ENCODE measurements around the gene SNRNP48. TPM values are rescaled to one million over a fixed set of nuclear protein-coding genes. Genes with fewer than 3 reads are reported as not detected.

SNRNP48 gene
- total RNA-seq, 4 donors from 2014 or later = 5.3 to 11.6 (median 8.7) TPM

- intact Hi-C loops (cut with DNase I) = no loop called here
These were observed 44.0 kb upstream of the SNRNP48 start for GRCh38 chr6:7546020-7546369.

GRCh38 chr6:7546383-7546782, 43.6 kb upstream of the SNRNP48 start:
- no peak for TF ChIP-seq POLR2A (IDR thresholded peaks at IDR 0.05)
- TF ChIP-seq CTCF (IDR thresholded peaks at IDR 0.05) = no peak
- Histone ChIP-seq H3K9me3 (no peaks in the 10 kb centered on the region), H3K4me3 (peak overlapping the region; percentile 68 to 82 (median 72)), H3K4me1 (peaks cover 4 to 66% (median 16%) of the 10 kb centered on the region in 3 donors), H3K36me3 (peaks cover 0 to 30% (median 6%) of the 10 kb centered on the region in 3 donors), H3K27me3 (peaks cover 0 to 72% (median 0%) of the 10 kb centered on the region in 4 donors), H3K27ac (peak overlapping the region; percentile 83 to 100 (median 97))
- 39 to 49% methylated on average over 2 of the region's 2 CpGs for WGBS, 2 donors
- intact Hi-C loops (cut with DNase I) = no loop called here
- DNase-seq = no peak

More at GRCh38 chr6:7546020-7546369, 44.0 kb upstream of the SNRNP48 start:
- peaks cover 0 to 26% (median 6%) of the 10 kb centered on the region in 3 donors for H3K36me3 ChIP-seq
- TF ChIP-seq POLR2A (IDR thresholded peaks at IDR 0.05) (peak in 1 of 4 donors; percentile 16), CTCF (IDR thresholded peaks at IDR 0.05) (no peak)
- peaks cover 0 to 72% (median 0%) of the 10 kb centered on the region in 4 donors for H3K27me3 ChIP-seq
- DNase-seq = no peak
- H3K4me3 ChIP-seq = peak overlapping the region; percentile 68 to 82 (median 72)
- 44 to 60% methylated on average over 6 of the region's 6 CpGs for WGBS, 2 donors
- H3K27ac ChIP-seq = peak overlapping the region; percentile 83 to 100 (median 97)
- peaks cover 7 to 66% (median 13%) of the 10 kb centered on the region in 3 donors for H3K4me1 ChIP-seq
- H3K9me3 ChIP-seq = no peaks in the 10 kb centered on the region

GRCh38 chr6:7546896-7547295, 43.1 kb upstream of the SNRNP48 start:
- H3K36me3 ChIP-seq = peaks cover 0 to 35% (median 6%) of the 10 kb centered on the region in 3 donors
- 10% methylated on average over 3 of the region's 4 CpGs; no CpG with 5 or more reads in 1 of the 2 donors for WGBS, 2 donors
- peak overlapping the region in 3 of 4 donors; percentile 68 to 82 (median 69) for H3K4me3 ChIP-seq
- H3K27ac ChIP-seq = peak overlapping the region; percentile 83 to 100 (median 97)
- peaks cover 0 to 72% (median 0%) of the 10 kb centered on the region in 4 donors for H3K27me3 ChIP-seq
- no peaks in the 10 kb centered on the region for H3K9me3 ChIP-seq
- H3K4me1 ChIP-seq = peaks cover 0 to 66% (median 15%) of the 10 kb centered on the region in 3 donors
- TF ChIP-seq CTCF (IDR thresholded peaks at IDR 0.05) (no peak), POLR2A (IDR thresholded peaks at IDR 0.05) (peak in 2 of 4 donors; percentile 30 to 35)
- intact Hi-C loops (cut with DNase I) = no loop called here
- DNase-seq = no peak

- 81 to 84% methylated on average over 4 of the region's 4 CpGs for WGBS, 2 donors
- Histone ChIP-seq H3K27me3 (peaks cover 0 to 70% (median 0%) of the 10 kb centered on the region in 4 donors), H3K36me3 (peaks cover 0 to 37% (median 6%) of the 10 kb centered on the region in 3 donors), H3K4me1 (peaks cover 0 to 66% (median 12%) of the 10 kb centered on the region in 3 donors), H3K9me3 (no peaks in the 10 kb centered on the region), H3K4me3 (peak overlapping the region in 3 of 4 donors; percentile 68 to 82 (median 69)), H3K27ac (peak overlapping the region; percentile 83 to 100 (median 97))
- no peak for TF ChIP-seq CTCF (IDR thresholded peaks at IDR 0.05)
- no peak for TF ChIP-seq POLR2A (IDR thresholded peaks at IDR 0.05)
- intact Hi-C loops (cut with DNase I) = no loop called here
- no peak for DNase-seq
These were observed 42.7 kb upstream of the SNRNP48 start for GRCh38 chr6:7547315-7547714.

GRCh38 chr6:7550433-7550801, 39.6 kb upstream of the SNRNP48 start:
- Histone ChIP-seq H3K4me3 (no peak overlapping the region), H3K36me3 (peaks cover 0 to 39% (median under 1%) of the 10 kb centered on the region in 3 donors), H3K9me3 (no peaks in the 10 kb centered on the region), H3K27ac (peak overlapping the region in 3 of 4 donors; percentile 96 to 100 (median 98)), H3K4me1 (peaks cover 0 to 90% (median 12%) of the 10 kb centered on the region in 3 donors), H3K27me3 (peaks cover 0 to 48% (median 0%) of the 10 kb centered on the region in 4 donors)
- DNase-seq = no peak
- 33 to 44% methylated on average over 2 of the region's 2 CpGs for WGBS, 2 donors
- TF ChIP-seq CTCF (IDR thresholded peaks at IDR 0.05) (no peak), POLR2A (IDR thresholded peaks at IDR 0.05) (no peak)
- intact Hi-C loops (cut with DNase I) = no loop called here

Measured in esophagus squamous epithelium (tissue), 5 donors.